HuH-7.5 (cell line): Measurements from ENCODE around the gene SLMAP.
"Not testable (repeated sequence)": the region's sequence is repeated elsewhere in the genome, so short reads cannot be mapped to it uniquely, and the experiment has no call there.

ENCODE experiments used
- DNase-seq: peaks from one replicate; pipeline ENCODE4 v3.0.0; 2011; ENCODE audit warnings: low spot score

The SLMAP gene

GRCh38 chr3:57827757-57828156 is 71.6 kb downstream of the SLMAP start:
- DNase-seq: no peak

- DNase-seq: no peak
Measured at GRCh38 chr3:57832486-57832885, 76.4 kb downstream of the SLMAP start.

GRCh38 chr3:57832900-57833313 is 76.8 kb downstream of the SLMAP start:
- DNase-seq: no peak

GRCh38 chr3:57833763-57834162 is 77.7 kb downstream of the SLMAP start:
- DNase-seq: no peak

GRCh38 chr3:57837686-57838085 is 81.6 kb downstream of the SLMAP start:
- no peak for DNase-seq

GRCh38 chr3:57838627-57839026 is 82.5 kb downstream of the SLMAP start:
- no peak for DNase-seq

GRCh38 chr3:57840473-57840872 is 84.4 kb downstream of the SLMAP start:
- no peak for DNase-seq

- DNase-seq: no peak
Measured at GRCh38 chr3:57841818-57842217, 85.7 kb downstream of the SLMAP start.

- no peak for DNase-seq
Measured at GRCh38 chr3:57848177-57848738, 92.1 kb downstream of the SLMAP start.

GRCh38 chr3:57851304-57851703 is 95.2 kb downstream of the SLMAP start:
- no peak for DNase-seq

GRCh38 chr3:57852896-57853295 is 96.8 kb downstream of the SLMAP start:
- DNase-seq: no peak

GRCh38 chr3:57855281-57855680 is 99.2 kb downstream of the SLMAP start:
- no peak for DNase-seq

GRCh38 chr3:57855943-57856342 is 99.8 kb downstream of the SLMAP start:
- no peak for DNase-seq

GRCh38 chr3:57856675-57857074 is 100.6 kb downstream of the SLMAP start:
- no peak for DNase-seq

- no peak for DNase-seq
Measured at GRCh38 chr3:57862894-57863293, 106.8 kb downstream of the SLMAP start.

GRCh38 chr3:57863380-57863779 is 107.3 kb downstream of the SLMAP start:
- no peak for DNase-seq

- no peak for DNase-seq
Measured at GRCh38 chr3:57864853-57865252, 108.7 kb downstream of the SLMAP start.

- not testable (repeated sequence) for DNase-seq
Measured at GRCh38 chr3:57869110-57869509, 113.0 kb downstream of the SLMAP start.

- DNase-seq: no peak
Measured at GRCh38 chr3:57872606-57873005, 116.5 kb downstream of the SLMAP start.

- no peak for DNase-seq
Measured at GRCh38 chr3:57876632-57877031, 120.5 kb downstream of the SLMAP start.

- DNase-seq: no peak
Measured at GRCh38 chr3:57877116-57877515, 121.0 kb downstream of the SLMAP start.

GRCh38 chr3:57884436-57884835 is 128.3 kb downstream of the SLMAP start:
- not testable (repeated sequence) for DNase-seq

GRCh38 chr3:57889807-57890206 is 133.7 kb downstream of the SLMAP start:
- no peak for DNase-seq

- DNase-seq: no peak
Measured at GRCh38 chr3:57890874-57891273, 134.8 kb downstream of the SLMAP start.

- DNase-seq: no peak
Measured at GRCh38 chr3:57892423-57892822, 136.3 kb downstream of the SLMAP start.
